ENCODE data around the gene OGA.

The OGA gene

DNA sequence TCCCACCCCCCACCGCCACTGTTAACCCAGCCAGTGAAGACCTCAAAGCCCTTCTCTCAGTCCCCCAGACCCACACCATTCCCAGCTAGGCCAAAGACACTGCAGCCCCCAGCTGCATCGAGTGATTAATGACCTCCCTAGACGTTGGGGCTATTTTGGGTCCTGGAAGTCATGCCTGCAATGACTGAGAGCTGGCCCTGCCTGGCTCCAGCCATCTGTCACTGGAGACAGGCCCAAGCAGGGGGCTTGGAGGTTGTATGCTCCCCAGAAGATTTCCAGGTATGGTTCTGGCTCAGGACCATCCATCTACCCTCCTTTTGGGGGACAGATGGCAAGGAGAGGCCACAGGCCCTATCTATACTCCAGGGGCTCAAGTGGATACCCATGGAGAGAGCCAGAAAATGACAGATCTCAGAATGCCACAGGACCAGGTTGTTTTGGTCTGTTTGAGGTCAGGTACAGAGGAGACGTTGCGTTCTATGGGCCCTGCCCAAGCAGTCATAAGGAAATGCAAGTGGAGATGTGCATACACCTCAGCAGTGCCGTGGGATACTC is 20.2 kb upstream of the OGA start:
- in situ Hi-C loops (cut with MboI; ENCODE audit: low sequenced_read_pairs), result no loop called here

GRCh38 chr10:101837748-101838147 is 19.5 kb upstream of the OGA start:
- in situ Hi-C loops (cut with MboI; ENCODE audit: low sequenced_read_pairs), result no loop called here

DNA sequence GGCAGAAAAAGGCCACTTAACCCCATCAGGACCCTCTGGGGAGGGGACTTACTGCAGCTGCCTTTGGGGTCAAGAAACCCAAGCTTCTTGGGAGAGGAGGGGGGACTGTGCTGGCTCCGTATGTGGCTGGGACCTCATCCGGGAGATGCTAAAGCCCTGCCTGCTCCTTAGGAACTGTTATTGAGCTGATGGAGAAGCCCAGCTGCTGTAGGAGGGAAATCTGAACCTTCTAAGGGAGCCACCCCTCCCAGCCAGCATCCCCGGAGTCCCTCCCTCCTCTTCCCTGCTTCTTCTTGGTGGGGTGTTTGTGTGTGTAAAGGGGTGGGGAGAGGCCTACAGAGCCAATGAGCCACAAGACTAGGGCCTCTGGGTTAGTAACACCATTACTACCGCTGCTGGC is 17.1 kb upstream of the OGA start:
- in situ Hi-C loops (cut with MboI; ENCODE audit: low sequenced_read_pairs), result no loop called here

- in situ Hi-C loops (cut with MboI; ENCODE audit: low sequenced_read_pairs), result no loop called here
Measured at GRCh38 chr10:101834341-101834740, 16.1 kb upstream of the OGA start.

DNA sequence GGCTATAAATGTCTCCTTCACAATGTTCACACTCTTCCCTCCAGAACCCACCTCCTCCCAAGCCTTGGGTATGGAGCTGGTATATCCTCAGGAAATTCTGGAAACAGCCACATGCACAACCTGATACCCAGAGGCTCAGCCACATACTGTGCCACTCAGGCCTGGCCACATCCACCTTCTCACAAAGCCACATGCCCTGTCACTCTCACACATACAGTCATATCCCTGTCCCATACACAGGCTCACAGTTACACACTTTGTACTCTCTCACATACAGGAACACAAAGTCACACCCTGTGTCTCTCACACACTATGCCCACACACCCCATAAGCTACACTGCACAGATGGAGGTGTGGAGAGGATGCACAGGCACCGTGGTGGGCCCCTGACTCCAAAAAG is 15.2 kb upstream of the OGA start:
- in situ Hi-C loops (cut with MboI; ENCODE audit: low sequenced_read_pairs), result no loop called here

GRCh38 chr10:101832325-101832771 is 14.1 kb upstream of the OGA start:
- in situ Hi-C loops (cut with MboI; ENCODE audit: low sequenced_read_pairs), result no loop called here

- in situ Hi-C loops (cut with MboI; ENCODE audit: low sequenced_read_pairs), result no loop called here
Measured at GRCh38 chr10:101831169-101831811, 13.0 kb upstream of the OGA start.

GRCh38 chr10:101830322-101831168 is 12.3 kb upstream of the OGA start:
- in situ Hi-C loops (cut with MboI; ENCODE audit: low sequenced_read_pairs), result no loop called here

DNA sequence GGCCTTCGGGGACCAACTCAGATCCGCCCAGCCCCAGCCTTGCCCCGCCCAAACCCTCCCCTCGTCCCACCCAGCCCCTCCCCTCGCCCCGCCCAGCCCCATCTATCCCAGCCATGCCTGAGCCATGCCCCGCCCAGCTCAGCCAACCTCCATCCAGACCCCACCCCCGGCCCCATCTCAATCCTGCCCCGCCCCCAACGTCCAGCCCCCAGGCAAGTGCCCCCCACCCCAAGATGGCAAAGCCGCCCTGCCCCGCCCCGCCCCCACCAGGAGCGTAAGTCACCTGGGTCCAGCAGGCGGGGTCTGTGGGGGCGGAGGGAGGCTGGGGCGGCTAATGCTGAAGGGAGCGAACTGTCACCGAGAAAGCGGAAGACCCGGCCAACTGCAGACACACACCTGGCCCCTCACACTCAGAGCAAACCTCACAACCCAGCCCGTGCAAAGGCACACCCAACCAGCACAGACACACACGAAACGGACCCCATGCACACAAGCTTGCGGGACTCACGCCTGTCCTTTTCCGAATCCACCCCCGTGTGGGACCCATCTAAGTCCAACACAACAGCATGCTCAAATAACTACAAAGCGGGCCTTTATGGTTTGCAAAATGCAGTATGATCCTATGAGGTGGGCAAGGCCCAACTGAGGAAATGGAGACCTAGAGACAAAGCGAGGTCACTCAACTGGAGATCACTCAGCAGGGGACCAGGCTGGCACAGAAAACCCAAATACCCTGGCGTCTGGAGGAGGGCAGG is 11.5 kb upstream of the OGA start:
- in situ Hi-C loops (cut with MboI; ENCODE audit: low sequenced_read_pairs), result no loop called here

DNA sequence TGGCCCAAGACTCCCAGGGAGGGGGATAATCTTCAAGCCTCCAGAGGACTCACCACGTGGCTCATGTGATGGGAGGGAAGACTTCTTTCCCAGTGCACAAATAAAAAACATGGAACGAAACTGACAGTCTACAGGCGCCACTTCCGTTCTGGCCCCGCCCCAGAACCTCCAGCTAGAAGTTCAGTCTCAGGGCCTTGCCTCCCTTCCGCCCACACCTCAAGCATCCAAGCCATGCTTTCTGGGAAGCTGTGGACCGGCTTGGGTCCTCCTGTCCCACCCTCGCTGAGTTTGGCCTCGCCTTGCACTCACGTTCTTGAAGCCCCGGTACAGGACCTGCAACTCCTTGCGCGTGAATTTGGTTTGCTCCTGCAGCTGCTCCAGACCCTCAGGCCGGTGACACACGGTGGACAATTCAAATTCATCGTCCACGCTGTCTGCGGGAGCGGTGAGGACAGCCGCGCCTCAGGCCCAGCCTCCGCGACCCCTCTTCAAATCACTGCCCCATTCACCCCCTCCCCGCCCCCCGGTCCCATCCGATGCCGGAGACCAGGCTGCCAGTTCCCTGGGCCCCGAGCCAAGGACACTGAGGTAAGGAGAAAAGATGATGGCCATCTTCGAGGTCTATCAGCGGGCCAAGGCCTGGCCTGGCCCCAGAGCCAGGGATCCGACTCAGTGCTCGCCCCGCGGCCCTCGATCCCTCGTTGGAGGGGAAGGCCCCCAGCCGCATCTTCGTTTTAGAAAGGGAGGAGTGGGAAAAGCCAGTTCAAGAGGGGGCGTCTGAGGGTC is 10.7 kb upstream of the OGA start:
- in situ Hi-C loops (cut with MboI; ENCODE audit: low sequenced_read_pairs), result no loop called here

GRCh38 chr10:101827919-101828600 is 9.8 kb upstream of the OGA start:
- in situ Hi-C loops (cut with MboI; ENCODE audit: low sequenced_read_pairs), result no loop called here

- in situ Hi-C loops (cut with MboI; ENCODE audit: low sequenced_read_pairs), result no loop called here
Measured at GRCh38 chr10:101826852-101827434, 8.7 kb upstream of the OGA start.

- in situ Hi-C loops (cut with MboI; ENCODE audit: low sequenced_read_pairs), result no loop called here
Measured at GRCh38 chr10:101824736-101825135, 6.5 kb upstream of the OGA start.

- in situ Hi-C loops (cut with MboI; ENCODE audit: low sequenced_read_pairs), result no loop called here
Measured at GRCh38 chr10:101818872-101819633, 809 bp upstream of the OGA start.

- in situ Hi-C loops (cut with MboI; ENCODE audit: low sequenced_read_pairs), result no loop called here
Measured at GRCh38 chr10:101817337-101818118, 716 bp downstream of the OGA start.

- in situ Hi-C loops (cut with MboI; ENCODE audit: low sequenced_read_pairs), result no loop called here
Measured at GRCh38 chr10:101816913-101817336, 1.3 kb downstream of the OGA start.

GRCh38 chr10:101816376-101816775 is 1.9 kb downstream of the OGA start:
- in situ Hi-C loops (cut with MboI; ENCODE audit: low sequenced_read_pairs), result no loop called here

DNA sequence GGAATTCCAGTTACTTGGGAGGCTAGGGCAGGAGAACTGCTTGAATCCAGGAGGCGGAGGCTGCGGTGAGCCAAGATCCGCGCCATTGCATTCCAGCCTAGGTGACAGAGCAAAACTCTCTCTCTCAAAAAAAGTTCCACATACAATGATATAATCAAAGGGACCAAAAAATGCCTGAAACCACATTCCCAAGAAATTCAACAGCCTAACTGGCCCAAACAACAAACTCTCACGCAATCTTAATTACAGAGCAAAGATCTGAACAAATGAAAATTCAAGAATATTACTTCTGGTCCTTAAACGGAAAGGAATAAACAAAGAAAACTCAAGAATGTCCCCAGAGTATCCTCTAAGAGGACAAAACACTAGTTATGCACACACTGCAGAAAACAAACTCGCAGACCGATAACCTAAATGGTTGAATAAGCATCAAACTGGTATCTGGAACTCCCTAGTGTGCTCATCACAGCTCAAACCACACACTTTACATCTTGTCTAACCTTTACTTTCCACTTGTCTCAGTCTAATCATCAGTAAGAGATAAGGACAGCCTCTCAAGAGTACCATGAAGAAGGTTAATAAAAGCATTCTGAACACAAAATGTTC is 3.7 kb downstream of the OGA start:
- in situ Hi-C loops (cut with MboI; ENCODE audit: low sequenced_read_pairs), result no loop called here
